Suppressor macrophage (primary cell): ENCODE measurements around the gene DPYD.

Source experiments
- DNase-seq, 4 experiments: peaks; one replicate each; pipeline ENCODE4 v3.0.0-alpha.2; 2020 to 2022

DPYD gene

DNA sequence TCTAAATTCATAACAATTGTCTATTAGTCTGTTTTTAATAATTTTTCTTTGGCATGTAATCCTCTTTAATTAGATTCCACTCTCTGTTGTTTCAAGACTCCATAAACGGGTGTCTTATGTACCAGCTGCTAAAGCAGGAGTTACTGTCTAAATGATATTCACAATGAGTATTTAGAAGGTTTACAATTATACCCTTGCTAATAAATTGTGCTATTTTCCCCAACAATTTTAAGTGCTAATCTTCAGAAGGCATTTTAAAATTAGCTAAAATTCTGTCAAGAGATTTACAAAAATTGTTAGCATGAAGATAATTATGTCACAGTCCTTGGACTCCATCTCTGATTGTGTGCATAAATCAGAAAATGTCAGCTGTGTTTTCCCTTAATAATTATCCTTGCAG, 83.7 kb downstream of the DPYD start:
- no peak for DNase-seq

DNA sequence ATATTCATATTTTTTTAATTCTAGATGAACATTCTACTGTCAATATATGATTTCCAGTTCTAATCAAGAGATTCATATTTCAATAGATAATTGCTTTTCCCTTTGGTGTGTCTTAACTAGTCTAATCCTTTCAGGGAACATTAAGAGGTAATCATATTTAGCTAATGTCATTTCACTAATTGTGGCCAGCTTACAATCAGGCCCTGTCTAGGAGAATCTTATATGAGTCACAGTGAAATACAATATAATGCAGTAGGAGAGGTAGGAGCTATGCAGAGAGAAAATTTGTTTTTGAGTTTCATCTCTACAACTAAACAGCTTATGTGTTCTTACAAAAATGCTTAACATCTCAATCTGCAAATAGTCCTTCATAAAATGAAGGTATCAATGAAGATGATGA, 85.9 kb downstream of the DPYD start:
- DNase-seq: no peak

DNA sequence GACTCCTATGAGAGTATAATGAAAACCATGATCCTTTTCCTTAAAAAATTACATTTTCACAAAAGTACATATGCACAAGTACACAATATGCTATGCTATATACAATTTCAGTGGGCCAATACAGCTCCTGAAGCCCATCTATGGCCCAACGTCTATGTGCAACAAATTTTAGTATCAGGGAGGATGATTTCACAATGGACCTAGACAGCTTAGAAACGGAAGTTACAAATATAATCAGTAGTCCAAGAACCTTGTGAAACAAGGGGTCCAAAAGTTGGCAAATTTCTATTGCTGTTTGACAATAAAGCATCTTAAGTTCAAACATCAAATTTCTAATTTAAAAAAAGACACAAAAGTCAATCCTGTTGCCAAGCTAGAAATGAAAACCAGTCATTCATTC, 87.0 kb downstream of the DPYD start:
- DNase-seq: peak; percentile 14 to 69 (median 50)

DNA sequence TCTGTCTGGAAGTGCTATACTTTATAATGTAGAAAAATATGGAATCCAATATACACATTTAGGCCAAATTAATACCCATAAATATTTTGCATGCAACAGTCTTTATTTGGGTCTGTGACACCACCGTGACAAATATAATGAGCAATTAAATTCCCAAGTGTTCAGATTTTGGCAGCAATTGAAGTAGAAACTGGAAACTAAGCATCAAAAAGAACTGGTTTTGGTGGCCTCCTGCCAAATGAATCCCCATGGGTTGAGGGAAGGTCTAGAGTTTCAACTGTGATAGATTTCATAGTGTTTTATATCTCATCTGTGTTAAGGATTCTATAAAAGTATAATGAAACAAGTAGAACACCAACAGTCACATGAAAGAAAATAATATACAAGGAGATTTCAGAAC, 88.4 kb downstream of the DPYD start:
- no peak for DNase-seq

DNA sequence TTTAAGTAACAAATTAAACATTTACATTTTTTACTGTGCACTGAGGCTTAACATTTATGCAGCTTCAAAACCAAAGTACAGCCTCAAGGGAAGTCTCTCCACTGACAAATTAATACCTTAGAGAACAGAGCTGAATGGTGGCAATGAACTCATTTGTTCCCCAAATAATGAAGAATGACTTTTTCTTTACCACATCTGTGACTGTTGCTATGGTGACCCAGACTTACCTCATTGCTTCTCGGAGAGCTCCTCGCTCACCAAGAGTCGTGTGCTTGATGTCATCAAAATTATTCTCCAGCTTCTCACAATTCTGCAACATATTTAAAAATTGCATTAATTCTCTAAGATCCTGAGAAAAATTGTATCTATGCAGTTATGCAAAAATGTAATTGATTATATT, 92.9 kb downstream of the DPYD start:
- DNase-seq: peak; percentile 19 to 70 (median 40)

DNA sequence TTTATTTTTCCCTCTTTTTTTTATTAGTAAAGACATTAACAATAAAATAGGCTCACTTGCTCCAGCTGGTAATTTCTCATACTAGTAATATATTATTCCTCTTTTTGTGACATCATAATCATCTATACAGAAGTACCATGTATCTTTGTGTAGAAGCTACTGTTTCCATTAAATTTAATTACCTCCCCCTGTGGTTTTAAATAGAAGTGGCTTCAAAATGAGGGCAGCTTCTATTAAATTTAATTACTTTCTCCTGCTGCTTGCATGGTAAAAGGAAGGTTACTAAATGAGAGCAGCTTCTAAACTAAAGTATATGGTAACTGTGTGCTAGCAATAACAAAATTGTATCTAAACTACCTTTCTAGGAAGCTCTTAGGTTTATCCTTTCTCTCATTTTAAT, 94.0 kb downstream of the DPYD start:
- DNase-seq: no peak

DNA sequence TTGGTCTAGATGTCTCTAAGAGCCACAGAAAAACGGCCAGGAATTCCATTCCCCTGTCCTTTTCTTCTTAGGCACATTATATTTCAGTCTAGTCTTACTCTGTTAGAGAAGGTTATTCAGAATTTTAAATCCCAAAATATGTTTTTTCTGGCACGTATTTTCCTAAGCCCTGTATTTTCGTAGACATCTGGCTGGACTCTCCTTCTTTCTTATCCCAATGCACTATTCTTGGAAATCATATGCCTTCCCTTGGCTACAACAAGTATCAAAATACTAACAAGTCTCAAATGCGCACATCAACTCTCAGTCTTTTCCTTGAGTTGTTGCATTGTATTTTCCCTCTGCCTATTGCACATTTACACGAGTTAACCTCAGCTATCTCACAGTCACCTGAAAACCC, 96.2 kb downstream of the DPYD start:
- DNase-seq: no peak

DNA sequence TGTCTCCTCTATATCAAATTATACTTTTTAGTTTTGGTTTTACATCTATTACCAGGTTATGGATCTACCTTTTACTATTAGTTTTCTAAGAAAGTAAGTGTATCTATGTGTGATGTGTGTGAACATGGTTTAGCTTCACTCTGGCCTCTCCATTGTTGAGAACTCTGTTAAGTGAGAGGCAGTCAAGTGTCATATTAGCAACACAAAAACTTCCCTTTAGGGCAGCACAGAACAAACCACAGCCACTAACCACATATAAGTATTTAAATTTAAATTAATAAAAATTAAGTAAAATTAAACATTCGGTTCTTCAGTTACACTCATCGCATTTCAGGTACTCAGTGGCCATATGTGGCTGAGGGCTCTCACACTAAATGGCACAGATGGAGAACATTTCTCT, 96.6 kb downstream of the DPYD start:
- DNase-seq: no peak

DNA sequence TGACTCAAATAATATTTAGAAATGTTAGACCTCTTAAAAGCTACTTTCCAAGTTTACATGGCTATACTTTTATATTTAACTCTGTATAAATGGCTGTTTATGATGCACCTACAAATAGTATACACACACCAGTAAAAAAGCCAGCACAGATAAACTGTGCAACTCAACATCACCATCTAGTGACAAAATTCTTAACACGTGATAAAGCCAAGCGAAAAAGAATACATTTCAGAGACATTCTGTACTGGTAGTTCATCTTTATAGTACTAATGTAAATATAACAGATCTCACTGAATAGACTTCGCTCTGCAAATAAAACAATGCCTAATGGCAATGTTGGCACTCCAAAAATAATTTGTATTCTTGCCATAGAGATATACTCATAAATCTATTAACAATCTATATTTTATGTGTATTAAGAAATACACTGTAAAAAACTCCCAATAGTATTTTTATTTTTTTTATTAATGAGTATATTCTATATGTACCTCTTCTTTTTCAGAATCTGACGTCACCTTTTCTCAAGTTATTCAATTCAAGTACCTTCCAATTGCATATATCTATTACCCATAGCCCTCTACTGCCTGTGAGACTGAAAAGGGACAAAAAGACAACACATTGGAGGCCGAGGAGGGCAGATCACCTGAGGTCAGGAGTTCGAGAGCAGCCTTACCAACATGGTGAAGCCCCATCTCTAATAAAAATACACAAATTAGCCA, 100.2 kb downstream of the DPYD start:
- peak in 3 of 4 experiments; percentile 20 to 57 (median 31) for DNase-seq

DNA sequence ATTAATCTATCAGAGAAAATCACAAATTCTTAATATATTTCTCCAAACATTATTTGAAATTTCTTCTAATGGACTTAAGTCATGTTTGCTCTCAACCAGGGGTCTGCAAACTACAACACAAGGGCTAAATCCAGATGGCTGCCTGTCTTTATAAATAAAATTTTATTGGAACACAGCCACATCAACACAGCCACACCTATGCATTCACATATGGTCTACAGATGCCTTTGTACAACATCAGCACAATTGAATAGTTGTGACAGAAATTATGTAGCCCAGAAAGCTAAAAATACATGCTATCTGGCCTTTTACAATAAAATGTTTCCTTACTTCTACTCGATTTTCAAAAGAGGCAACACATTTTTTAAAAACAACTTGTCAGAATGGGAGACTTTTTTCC, 103.9 kb downstream of the DPYD start:
- DNase-seq: no peak

DNA sequence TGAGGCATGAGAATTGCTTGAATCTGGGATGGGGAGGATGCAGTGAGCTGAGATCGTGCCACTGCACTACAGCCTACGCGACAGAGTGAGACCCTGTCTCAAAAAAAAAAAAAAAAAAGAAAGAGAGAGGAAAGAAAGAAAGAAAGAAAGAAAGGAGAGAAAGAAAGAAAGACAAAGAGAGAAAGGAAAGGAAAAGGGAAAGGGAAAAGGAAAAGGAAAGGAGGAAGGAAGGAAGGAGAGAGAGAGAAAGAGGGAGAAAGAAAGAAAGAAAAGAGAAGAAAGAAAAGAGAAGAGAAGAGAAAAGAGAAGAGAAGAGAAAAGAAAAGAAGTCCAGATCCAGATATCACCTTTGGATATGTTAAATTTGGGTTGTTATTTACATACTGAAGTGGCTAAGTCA, 106.0 kb downstream of the DPYD start:
- no peak for DNase-seq

DNA sequence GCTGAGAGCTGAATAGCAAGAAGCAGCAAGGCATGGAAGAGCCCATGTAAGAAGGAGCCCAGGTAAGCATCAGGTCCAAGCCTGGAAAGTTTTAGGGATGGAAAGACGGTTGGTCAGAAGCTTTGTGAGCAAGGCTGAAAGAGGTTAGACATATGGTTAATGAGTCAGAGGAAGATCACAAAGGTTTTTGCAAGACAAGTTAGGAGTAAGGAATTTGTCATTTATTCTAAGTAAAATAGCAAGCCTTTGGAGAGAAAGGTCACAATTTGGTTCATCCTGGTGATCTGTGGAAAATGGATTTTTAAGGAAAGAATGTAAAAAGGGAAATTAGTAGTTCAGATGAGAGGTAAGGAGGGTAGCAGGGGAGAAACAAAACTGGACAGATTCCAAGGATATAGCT, 106.7 kb downstream of the DPYD start:
- DNase-seq: no peak

DNA sequence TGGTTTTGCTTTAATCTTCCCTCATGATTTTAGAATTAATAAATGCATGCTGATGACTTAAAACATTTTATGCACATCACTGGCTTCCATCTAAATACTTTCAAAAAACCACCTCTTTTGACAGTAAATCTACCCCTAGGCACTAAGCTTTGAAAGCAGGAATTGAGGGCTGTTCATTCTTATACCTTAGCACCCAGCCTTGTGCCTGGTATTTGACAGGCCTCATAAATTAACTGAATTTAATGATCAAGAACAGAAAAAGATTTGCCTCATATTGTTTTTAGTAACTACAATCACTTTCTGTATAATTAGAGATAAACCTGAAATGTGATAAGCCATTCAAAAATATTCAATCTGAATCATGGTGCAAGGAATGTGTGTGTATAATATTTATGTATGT, 108.8 kb downstream of the DPYD start:
- DNase-seq: no peak

DNA sequence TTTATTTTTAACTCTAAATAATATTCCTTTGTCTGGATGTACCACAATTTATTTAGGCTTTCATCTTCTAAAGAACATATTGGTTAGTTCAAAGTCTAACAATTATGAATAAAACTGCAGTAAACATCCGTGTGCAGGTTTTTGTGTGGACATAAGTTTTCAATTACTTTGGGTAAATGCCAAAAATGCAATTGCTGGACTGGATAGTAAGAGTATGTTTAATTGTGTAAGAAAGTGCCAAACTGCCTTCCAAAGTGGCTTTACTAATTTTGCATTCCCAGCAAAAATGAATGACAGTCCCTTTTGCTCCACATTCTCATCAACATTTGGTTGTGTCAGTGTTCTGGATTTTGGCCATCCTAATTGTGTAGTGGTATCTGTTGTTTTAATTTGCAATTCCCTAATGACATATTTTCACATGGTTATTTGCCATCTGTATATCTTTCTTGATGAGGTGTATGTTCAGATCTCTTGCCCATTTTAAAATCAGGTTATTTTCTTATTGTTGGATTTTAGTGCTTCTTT, 113.8 kb downstream of the DPYD start:
- no peak for DNase-seq

DNA sequence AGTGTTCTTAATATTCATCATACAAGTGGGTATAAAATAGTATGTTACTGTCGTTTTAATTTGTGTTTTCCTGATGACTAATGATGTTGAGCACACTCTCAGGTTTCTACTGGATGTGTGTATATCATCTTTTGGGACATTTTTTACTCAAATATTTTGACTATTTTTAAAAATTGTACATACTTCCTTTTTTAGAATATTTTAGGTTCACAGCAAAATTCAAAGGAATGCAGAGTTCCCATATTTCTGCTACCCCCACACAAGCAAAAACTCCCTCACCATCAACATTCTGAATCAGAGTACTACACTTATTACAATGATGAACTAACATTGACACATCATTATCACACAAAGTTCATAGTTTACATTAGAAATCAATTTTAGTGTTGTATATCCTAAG, 114.5 kb downstream of the DPYD start:
- DNase-seq: peak in 2 of 4 experiments; percentile 48 to 50

DNA sequence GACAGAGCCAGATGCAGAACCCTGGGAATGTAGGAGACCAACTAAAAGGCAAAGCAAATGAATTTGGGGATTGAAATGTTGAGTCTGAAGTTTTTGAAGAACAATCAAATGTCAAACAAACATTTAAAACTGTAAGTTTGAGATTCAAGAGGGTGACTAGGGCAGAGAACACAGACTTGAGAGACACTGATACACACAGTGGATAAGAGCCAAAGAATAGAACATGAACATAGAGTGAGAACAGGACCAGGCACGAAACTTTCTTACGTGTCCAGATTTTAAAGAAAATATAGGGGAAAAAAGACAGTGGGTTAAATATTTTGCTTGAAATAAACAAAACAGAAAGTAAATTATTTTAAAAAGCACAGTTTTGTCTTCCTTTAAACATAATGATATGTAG, 115.7 kb downstream of the DPYD start:
- no peak for DNase-seq

DNA sequence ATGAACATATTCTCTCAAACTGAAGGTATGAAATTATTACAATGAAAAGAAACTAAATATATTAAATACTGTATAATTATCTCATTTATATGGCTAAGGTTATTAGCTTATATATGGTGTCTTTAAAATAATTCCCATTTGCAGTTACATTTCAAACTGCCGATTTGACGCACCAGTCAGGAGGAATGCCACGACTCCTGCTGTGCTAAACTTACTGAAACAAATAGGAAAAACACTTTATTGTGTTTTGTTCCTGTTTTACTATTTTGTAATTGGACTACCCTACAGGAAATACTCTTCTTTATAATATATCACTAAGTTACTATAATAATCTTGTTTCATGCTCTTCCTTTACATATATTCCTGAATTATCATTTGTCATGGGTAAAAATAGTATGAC, 117.8 kb downstream of the DPYD start:
- no peak for DNase-seq

DNA sequence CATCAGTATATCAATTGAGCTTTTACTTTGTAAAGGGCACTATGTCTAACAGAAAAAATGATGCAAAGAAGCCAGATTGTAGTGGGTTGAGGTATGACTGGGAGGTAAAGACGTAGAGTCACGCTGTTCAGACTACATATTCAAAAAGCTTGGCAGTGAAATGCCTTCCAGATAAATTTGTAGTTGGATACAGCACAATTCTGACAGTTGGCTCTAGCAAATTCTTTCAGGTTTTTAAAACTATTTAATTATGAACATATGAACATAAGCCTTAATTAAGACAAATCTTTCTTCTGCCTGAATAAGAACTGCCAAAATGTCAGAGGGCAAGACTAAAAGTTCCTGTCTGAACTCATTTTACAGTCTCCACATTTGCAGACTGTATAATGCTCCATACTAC, 118.8 kb downstream of the DPYD start:
- DNase-seq: no peak

DNA sequence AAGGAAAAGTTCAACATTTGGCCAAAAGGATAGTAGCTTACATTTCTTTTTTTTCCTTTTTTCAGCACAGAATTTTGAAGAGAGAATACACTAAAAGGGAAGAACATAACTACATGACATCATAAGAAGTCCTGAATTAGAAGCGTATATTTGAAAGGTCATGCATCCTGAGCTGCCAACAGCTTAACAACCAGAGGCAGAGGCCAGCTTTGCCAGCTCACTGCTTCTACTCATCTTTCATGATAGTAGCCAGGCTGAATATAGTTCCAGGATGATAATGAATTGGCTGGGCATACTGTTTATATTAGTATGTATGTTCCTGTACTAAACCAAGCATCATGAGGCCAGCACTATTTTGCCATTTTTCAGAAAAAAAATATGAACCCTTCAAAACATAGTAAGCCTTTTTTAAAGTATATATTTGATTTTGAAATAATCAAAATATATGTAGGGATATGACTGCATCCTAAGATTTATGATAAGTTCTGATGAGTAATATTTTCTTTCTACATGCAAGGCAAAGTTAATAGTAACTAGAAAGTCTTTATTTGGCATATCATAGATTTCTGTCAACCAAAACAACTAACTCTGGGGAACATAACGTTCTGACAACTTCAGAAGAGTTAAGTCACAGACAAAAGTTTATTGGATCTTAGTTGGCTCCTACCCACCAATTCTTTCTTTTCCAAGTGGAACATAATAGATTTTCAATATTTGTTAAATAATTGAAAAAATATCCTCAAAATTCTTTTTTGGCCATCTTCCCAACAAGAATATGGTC, 123.2 kb downstream of the DPYD start:
- DNase-seq: peak in 3 of 4 experiments; percentile 6 to 26 (median 22)

DNA sequence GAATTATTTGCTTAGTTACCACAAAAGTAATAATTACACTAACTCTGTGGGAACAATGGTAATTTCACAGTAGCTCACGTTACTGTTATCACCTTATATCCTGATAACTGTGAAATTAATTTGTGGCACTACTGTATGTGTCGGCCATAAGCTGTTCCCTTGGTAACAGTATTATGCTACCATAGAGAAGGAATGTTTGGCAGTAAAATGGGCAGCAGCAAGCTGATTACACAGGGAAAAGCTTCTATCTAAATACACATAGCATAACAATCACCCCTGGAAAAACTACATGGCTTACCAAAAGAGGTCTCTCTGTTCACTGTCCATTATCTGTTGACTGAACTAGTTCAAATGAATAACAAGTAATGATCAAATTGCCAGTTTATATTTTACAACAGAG, 124.1 kb downstream of the DPYD start:
- DNase-seq: no peak

DNA sequence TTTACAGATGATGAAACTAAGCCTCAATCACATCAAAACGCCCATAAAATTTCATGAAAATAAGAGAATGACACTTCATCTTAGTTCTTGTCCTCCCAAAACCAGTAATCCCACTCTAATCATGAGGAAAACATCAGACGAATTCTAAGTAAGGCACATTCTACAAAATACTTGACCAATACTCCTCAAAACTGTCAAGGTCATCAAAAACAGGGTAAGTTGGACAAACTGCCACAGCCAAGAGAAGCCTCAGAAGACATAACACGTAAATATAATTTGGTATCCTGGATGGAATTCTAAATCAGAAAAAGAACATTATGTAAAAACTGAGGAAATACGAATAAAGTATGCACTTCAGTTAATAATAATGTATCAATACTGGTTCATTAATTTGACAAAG, 128.2 kb downstream of the DPYD start:
- DNase-seq: no peak

DNA sequence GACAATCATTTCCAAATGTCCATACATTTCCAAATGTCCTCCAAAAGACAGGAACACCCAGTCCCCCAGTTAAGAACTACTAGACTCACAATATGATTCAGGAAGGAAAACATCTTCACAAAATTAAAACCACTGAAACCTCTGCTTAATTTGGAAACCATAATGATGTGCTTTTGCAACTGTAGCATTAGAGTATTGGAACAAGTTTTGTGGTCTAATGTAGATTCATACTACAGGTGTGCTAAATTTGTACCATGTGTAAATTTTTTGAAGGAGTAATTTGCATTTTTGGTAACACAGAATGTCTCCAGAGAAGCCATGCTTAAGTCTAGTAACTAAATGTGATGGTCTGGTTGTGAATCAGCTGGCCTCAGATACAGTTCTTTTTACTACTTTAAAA, 129.6 kb downstream of the DPYD start:
- no peak for DNase-seq

DNA sequence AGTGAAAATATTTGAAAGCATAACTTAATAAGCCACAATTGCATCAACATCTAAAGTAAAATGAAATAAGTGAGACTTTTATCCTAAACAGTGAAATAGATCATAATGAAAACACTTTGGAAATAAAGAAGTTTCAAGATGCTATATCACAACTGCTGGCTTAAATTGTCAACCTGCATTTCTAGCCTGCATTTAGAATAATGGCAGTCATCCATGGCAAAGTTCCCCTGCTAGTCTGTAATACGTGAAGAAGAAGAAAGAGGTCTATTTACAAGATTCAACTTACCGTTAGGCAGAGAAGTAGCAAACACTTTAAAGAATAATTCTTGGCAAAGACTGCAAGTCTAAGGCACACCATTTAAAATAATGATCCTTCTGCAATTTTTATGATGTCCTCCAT, 133.6 kb downstream of the DPYD start:
- DNase-seq: no peak

DNA sequence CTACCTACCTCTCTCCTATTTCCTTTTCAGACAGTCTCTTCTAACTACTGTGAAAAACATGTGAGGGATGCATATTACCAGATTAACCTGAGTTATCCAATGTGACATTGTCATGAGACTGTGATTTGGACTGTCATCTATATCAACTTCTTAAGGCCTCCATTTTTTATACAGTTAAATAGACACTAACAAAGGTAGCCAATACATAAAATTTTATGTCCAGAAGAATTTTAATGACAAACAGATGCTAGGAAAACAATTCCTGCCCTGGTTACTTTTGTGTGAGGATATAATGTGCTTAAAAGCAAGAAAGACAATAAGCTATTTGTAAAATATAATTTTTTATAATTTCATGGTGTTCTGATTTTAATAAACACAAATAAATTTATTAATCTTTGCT, 136.2 kb downstream of the DPYD start:
- no peak for DNase-seq
